Suprapubic skin (tissue), 4 donors: Measurements from ENCODE around the gene LRPAP1.
"Not testable (repeated sequence)": the region's sequence is repeated elsewhere in the genome, so short reads cannot be mapped to it uniquely, and the experiment has no call there.

Experiments used
- EP300 ChIP-seq: sonication (generic); formaldehyde crosslinking; IDR thresholded peaks from one replicate; pipeline ENCODE4 v1.6.1; 2017; ENCODE audit warnings: antibody characterized with exemption
- POLR2A ChIP-seq, 2 donors: fragments of 450-650 bp; IDR thresholded peaks; one replicate each; pipeline ENCODE4 v1.6.1; 2017; ENCODE audit warnings: antibody characterized with exemption in 2 of 2, mild to moderate bottlenecking in 2 of 2, moderate library complexity in 2 of 2
- POLR2AphosphoS5 ChIP-seq, 3 donors: sonication (generic); formaldehyde crosslinking; IDR thresholded peaks; one replicate each; pipeline ENCODE4 v1.6.1; 2017; ENCODE audit warnings: antibody characterized with exemption in 3 of 3
- TF ChIP-seq, protein P1 (sequence below), 2 donors: fragments of 200-600 bp in 1 of 2; fragments of 450-650 bp in 1 of 2; sonication (generic) in 1 of 2; IDR thresholded peaks; one replicate each; pipeline ENCODE4 v1.5.1; 2016 to 2019; ENCODE audit warnings: antibody characterized with exemption in 2 of 2, mild to moderate bottlenecking in 1 of 2, moderate library complexity in 1 of 2

GRCh38 chr4:3559381-3560290, 27.4 kb upstream of the LRPAP1 start:
- not testable (repeated sequence) for TF ChIP-seq POLR2A (IDR thresholded peaks at IDR 0.05); POLR2AphosphoS5 (IDR thresholded peaks at IDR 0.05); EP300
- TF ChIP-seq, protein P1, sequence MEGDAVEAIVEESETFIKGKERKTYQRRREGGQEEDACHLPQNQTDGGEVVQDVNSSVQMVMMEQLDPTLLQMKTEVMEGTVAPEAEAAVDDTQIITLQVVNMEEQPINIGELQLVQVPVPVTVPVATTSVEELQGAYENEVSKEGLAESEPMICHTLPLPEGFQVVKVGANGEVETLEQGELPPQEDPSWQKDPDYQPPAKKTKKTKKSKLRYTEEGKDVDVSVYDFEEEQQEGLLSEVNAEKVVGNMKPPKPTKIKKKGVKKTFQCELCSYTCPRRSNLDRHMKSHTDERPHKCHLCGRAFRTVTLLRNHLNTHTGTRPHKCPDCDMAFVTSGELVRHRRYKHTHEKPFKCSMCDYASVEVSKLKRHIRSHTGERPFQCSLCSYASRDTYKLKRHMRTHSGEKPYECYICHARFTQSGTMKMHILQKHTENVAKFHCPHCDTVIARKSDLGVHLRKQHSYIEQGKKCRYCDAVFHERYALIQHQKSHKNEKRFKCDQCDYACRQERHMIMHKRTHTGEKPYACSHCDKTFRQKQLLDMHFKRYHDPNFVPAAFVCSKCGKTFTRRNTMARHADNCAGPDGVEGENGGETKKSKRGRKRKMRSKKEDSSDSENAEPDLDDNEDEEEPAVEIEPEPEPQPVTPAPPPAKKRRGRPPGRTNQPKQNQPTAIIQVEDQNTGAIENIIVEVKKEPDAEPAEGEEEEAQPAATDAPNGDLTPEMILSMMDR (IDR thresholded peaks at IDR 0.05) = not testable (repeated sequence)
